Activated B cell treated with CpG ODN at 0.5 μM for 24 hours (primary cell): ENCODE measurements around the gene ZNF326. TPM values are rescaled to one million over a fixed set of nuclear protein-coding genes. Genes with fewer than 3 reads are reported as not detected.

Source experiments
- ATAC-seq: fragments of 200-7000 bp; cut with Tn5 transposase; one replicate; pipeline ENCODE4 v1.10.0; 2021; ENCODE audit warnings: low read depth, mild to moderate bottlenecking, moderate library complexity
- CTCF ChIA-PET: fragments of 350-600 bp; sonication (Branson Sonifier 250); formaldehyde crosslinking; loops from one replicate; lab custom pipeline; 2021; ENCODE audit warnings: antibody characterized with exemption; lab: Charles Lee
- POLR2A ChIA-PET: fragments of 350-600 bp; sonication (Branson Sonifier 250); formaldehyde crosslinking; loops from one replicate; lab custom pipeline; 2021; ENCODE audit warnings: antibody characterized with exemption; lab: Charles Lee
- DNase-seq: peaks from one replicate; pipeline ENCODE4 v3.0.0; 2022
- H3K27ac Mint-ChIP-seq: one replicate; pipeline ENCODE4 v1.8.0; 2020; ENCODE audit warnings: mixed read lengths
- H3K27me3 Mint-ChIP-seq: one replicate; pipeline ENCODE4 v1.8.0; 2021; ENCODE audit warnings: mixed read lengths
- H3K36me3 Mint-ChIP-seq: one replicate; pipeline ENCODE4 v1.8.0; 2021; ENCODE audit warnings: low read depth, mixed read lengths
- H3K4me1 Mint-ChIP-seq: one replicate; pipeline ENCODE4 v1.8.0; 2021; ENCODE audit warnings: mixed read lengths
- H3K4me3 Mint-ChIP-seq: one replicate; pipeline ENCODE4 v1.8.0; 2020; ENCODE audit warnings: mild to moderate bottlenecking, mixed read lengths
- H3K9me3 Mint-ChIP-seq: one replicate; pipeline ENCODE4 v1.8.0; 2020; ENCODE audit warnings: mixed read lengths
- intact Hi-C: fragments of 100-400 bp; cut with micrococcal nuclease; formaldehyde crosslinking; loops from one replicate; pipeline ENCODE4 v1.15.1; 2024
- total RNA-seq: library from RNA; stranded (reverse); gene quantifications from 2 replicates; pipeline ENCODE4 v1.2.3, GENCODE V29; 2022
- TF ChIP-seq, protein P1 (sequence below): fragments of 200-600 bp; IDR thresholded peaks from one replicate; pipeline ENCODE4 v1.8.0; 2022; ENCODE audit warnings: antibody characterized with exemption, mild to moderate bottlenecking

The ZNF326 gene
- total RNA-seq, 1 donor from 2014 or later, result 30.3 TPM

DNA sequence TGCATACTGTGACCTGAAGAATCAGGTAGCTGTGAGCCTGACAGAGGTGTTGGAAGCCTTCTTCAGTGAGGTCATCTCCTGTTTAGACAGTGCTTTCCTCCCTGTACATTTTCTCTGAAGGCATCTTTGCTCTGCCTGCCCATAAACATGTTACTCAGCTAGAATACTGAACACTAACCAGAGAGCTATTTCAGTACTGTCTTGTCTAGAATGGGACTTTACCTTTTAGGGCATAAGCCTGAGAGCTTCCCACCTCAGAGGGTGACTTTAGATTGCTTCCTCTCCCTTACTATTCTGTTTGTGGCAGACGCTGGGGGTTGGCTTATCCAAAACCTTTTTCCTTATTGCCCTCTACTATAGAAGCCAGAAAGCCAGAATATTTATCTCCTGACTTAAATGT is 23.3 kb upstream of the ZNF326 start:
- ATAC-seq (no peak), DNase-seq (no peak)
- no peaks in the 10 kb centered on the region for H3K27me3 Mint-ChIP-seq
- CTCF ChIA-PET, result no interaction called here
- POLR2A ChIA-PET, result interaction anchor here (0.5 kb wide), 1 partner anchor 1123 kb away, joined by 3 read pairs; no protein-coding TSS in a partner anchor
- H3K4me3 Mint-ChIP-seq, result no peak overlapping the region
- H3K9me3 Mint-ChIP-seq, result no peaks in the 10 kb centered on the region
- H3K36me3 Mint-ChIP-seq, result no peaks in the 10 kb centered on the region
- TF ChIP-seq, protein P1, sequence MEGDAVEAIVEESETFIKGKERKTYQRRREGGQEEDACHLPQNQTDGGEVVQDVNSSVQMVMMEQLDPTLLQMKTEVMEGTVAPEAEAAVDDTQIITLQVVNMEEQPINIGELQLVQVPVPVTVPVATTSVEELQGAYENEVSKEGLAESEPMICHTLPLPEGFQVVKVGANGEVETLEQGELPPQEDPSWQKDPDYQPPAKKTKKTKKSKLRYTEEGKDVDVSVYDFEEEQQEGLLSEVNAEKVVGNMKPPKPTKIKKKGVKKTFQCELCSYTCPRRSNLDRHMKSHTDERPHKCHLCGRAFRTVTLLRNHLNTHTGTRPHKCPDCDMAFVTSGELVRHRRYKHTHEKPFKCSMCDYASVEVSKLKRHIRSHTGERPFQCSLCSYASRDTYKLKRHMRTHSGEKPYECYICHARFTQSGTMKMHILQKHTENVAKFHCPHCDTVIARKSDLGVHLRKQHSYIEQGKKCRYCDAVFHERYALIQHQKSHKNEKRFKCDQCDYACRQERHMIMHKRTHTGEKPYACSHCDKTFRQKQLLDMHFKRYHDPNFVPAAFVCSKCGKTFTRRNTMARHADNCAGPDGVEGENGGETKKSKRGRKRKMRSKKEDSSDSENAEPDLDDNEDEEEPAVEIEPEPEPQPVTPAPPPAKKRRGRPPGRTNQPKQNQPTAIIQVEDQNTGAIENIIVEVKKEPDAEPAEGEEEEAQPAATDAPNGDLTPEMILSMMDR, result no peak
- H3K27ac Mint-ChIP-seq, result no peak overlapping the region
- peaks cover 5% of the 10 kb centered on the region for H3K4me1 Mint-ChIP-seq
- intact Hi-C loops, result no loop called here

DNA sequence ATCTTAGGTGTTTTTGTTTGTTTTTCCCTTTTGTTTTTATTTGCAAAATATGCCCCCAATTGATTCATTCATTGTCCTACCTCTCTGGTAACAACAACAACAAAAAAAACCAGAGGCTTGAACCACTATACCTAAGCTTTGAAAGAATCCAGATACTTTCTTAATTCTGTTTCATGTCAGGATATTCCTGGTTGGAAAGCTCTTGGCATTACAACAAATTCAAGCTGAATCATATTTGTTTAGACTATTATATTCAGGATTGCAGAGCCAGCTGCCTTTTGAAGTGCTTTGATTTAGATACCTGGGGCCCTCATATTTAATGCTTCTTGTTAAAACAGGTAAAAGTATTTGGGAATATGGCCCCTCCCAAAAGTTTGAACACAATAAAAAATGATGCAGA is 22.9 kb upstream of the ZNF326 start:
- ChIA-PET POLR2A (no interaction called here), CTCF (no interaction called here)
- H3K27me3 Mint-ChIP-seq, result no peaks in the 10 kb centered on the region
- no peak for DNase-seq
- no peak overlapping the region for H3K4me3 Mint-ChIP-seq
- peaks cover 2% of the 10 kb centered on the region for H3K4me1 Mint-ChIP-seq
- intact Hi-C loops, result no loop called here
- H3K36me3 Mint-ChIP-seq, result no peaks in the 10 kb centered on the region
- no peaks in the 10 kb centered on the region for H3K9me3 Mint-ChIP-seq
- no peak for ATAC-seq
- H3K27ac Mint-ChIP-seq, result no peak overlapping the region
- TF ChIP-seq, protein P1, result no peak

DNA sequence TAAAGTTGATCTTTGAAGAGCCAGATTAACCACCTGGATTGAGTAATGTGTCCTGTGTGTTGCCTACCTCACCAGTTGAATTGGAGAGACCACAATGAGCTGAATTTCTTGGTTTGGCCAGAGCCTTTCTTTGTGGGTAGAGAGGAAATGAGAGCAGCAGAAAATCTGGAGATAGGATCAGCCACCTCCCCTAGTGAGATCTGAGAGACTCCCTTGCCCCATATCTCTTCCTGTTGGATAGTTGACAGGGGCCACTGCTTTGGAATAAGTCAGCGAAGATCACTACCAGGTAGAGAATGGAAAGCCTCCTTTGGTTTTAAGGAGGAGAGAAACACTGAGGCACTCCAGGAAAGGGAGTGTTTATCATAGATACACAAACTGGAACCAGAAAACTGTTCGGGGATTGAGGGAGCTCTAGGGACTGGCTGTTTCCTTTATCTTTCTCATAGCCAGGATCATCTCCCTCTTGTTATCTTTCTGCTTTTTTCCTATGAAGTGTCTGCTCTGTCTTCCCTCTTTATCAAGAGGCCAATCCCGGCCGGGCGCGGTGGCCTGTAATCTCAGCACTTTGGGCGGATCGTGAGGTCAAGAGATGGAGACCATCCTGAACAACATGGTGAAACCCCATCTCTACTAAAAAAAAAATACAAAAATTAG is 21.3 kb upstream of the ZNF326 start:
- Mint-ChIP-seq H3K9me3 (no peaks in the 10 kb centered on the region), H3K27ac (no peak overlapping the region), H3K27me3 (no peaks in the 10 kb centered on the region), H3K4me1 (no peaks in the 10 kb centered on the region), H3K4me3 (no peak overlapping the region), H3K36me3 (no peaks in the 10 kb centered on the region)
- intact Hi-C loops, result no loop called here
- no peak for ATAC-seq
- TF ChIP-seq, protein P1, result no peak
- CTCF ChIA-PET, result interaction anchor here (1.5 kb wide), 1 partner anchor 12 kb away, joined by 3 read pairs; no protein-coding TSS in a partner anchor
- POLR2A ChIA-PET, result no interaction called here
- DNase-seq, result no peak

DNA sequence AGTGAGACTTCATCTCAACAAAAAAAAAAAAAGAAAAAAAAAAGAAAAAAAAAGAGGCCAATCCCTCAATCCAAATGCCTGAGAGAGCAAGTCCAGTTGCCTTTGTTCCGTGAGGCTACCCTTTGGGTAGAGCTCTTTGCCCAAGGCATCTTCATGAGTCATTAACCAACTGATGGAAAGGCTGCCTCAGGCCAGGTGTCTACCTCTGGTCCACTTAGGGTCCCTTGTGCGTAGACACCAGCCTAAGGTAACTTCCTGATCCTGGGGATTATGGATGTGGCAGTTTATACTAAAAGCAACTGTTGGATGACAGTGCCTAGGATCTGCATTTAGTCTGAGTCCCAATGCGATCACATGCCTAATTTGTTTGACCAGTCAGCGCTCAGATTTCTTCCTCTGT is 20.7 kb upstream of the ZNF326 start:
- Mint-ChIP-seq H3K36me3 (no peaks in the 10 kb centered on the region), H3K27me3 (no peaks in the 10 kb centered on the region), H3K9me3 (no peaks in the 10 kb centered on the region), H3K27ac (no peak overlapping the region), H3K4me3 (no peak overlapping the region), H3K4me1 (no peaks in the 10 kb centered on the region)
- DNase-seq (no peak), ATAC-seq (no peak)
- ChIA-PET CTCF (interaction anchor here (1.5 kb wide), 1 partner anchor 12 kb away, joined by 3 read pairs; no protein-coding TSS in a partner anchor), POLR2A (no interaction called here)
- TF ChIP-seq, protein P1, result no peak
- intact Hi-C loops, result no loop called here

DNA sequence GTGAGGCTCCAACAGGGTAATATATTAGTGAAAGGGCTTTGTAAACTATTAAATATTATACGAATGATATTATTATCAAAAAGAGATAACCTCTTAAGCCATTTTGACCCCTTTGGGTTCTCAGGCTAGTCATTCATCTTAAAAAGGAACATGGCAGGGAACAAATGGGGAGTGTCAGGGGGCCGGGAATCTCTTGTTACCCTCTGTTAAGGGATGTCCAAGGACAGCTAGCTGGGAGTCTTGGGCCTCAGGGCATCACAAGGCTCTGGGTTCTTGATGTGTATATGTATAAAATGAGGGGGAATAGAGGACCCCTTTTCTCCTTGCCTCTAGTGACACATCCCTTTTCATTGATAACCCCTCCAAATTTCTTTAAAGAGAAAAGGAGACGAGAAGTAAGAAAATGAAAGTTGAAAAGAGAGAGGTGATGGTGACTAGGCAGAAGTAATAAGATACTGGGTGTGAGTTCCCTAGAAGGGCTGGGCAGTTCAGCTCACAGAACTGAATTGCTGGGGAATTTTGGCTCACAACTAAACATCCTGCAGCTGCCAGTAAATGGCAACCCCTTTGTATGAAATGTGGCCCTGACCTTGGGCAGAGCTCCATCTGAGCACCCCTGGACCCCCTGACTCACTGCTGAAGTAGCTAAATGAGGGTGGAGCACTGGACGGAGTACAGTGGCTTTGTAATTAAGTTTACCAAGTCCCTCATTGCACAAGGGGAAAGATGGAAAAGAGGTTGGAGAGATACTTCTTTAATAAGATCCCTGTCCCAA is 20.0 kb upstream of the ZNF326 start:
- no peaks in the 10 kb centered on the region for H3K4me1 Mint-ChIP-seq
- H3K9me3 Mint-ChIP-seq, result no peaks in the 10 kb centered on the region
- H3K4me3 Mint-ChIP-seq, result no peak overlapping the region
- H3K27me3 Mint-ChIP-seq, result no peaks in the 10 kb centered on the region
- no peak for DNase-seq
- intact Hi-C loops, result no loop called here
- no peak overlapping the region for H3K27ac Mint-ChIP-seq
- no peak for ATAC-seq
- ChIA-PET POLR2A (no interaction called here), CTCF (interaction anchor here (0.9 to 1.5 kb wide), 2 partner anchors 11 to 170 kb away, joined by 3 read pairs; no protein-coding TSS in a partner anchor)
- H3K36me3 Mint-ChIP-seq, result no peaks in the 10 kb centered on the region
- TF ChIP-seq, protein P1, result no peak
